ENCODE results near the gene CBL.

The CBL gene

DNA sequence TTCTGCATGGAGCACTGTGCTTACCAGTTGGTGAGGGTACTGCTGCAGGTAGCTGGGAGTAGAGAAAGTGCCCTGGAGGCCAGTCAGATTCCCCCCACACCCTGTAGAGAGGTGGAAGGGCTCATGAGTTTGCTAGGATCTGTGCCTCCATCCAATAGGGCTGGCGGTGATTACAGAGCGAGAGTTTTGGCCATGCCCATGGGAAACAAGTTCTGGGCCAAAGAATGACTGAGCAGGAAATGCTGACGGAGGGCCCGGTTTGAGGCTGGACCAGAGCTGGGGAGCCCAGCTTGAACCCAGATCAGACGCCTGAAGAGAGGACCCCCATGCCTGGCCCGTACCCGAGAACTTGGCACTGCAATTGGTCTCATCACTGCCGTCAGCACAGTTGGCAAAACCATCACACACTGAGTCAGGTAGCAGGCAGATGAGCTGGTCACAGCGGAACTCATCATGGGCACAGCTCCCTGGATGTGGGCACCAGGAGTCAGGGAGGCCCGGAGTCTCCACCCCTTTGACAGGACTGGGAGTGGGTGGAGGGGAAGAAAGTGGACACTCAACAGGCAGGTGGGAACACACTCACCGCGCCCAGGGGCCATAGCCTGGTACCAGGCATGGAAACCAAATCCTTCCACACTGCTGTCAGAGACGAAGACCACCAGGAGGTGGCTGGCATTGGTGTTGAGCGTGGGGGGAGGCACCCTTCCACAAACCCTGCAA is 138.3 kb downstream of the CBL start:
- no peak for DNase-seq (ENCODE audit: low spot score)
- in situ Hi-C loops (cut with MboI; ENCODE audit: low sequenced_read_pairs, unreplicated experiment), result no loop called here
- TF ChIP-seq CTCF (IDR thresholded peaks at IDR 0.05; ENCODE audit: borderline replicate concordance, control extremely low read depth, extremely low read depth, insufficient read depth, missing control alignments), result no peak

- in situ Hi-C loops (cut with MboI; ENCODE audit: low sequenced_read_pairs, unreplicated experiment), result no loop called here
- DNase-seq (ENCODE audit: low spot score), result no peak
- TF ChIP-seq CTCF (IDR thresholded peaks at IDR 0.05; ENCODE audit: borderline replicate concordance, control extremely low read depth, extremely low read depth, insufficient read depth, missing control alignments), result no peak
Measured at GRCh38 chr11:119345685-119346084, 139.5 kb downstream of the CBL start.

DNA sequence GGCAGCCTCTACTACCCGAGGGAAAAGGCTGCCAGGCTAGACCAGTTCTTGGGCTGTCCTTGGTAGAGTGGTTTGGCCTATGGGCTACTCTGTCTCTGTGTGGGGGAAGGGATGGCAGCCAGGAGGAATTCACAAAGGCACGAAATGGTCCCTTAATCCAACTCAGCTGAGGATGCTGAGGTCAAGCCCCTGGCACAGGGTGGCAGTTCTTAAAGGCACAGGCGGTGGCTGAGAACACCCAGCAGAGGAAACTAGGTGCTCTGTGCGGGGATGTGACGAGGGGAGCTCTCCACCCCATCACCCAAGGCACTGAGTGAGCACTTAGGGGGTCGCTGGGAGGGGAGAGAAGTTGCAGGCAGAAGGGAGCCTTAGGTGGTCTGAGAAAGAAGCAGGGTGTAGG is 140.5 kb downstream of the CBL start, which contains the start of gene MFRP:
MFRP (minus strand) TSS at position 101 of the 400 bp plus-strand sequence. CDS start 192 bp downstream, outside the sequence.
- no peak for TF ChIP-seq CTCF (IDR thresholded peaks at IDR 0.05; ENCODE audit: borderline replicate concordance, control extremely low read depth, extremely low read depth, insufficient read depth, missing control alignments)
- no peak for DNase-seq (ENCODE audit: low spot score)
- in situ Hi-C loops (cut with MboI; ENCODE audit: low sequenced_read_pairs, unreplicated experiment), result no loop called here

GRCh38 chr11:119347242-119347641 is 141.1 kb downstream of the CBL start:
- no peak for DNase-seq (ENCODE audit: low spot score)
- TF ChIP-seq CTCF (IDR thresholded peaks at IDR 0.05; ENCODE audit: borderline replicate concordance, control extremely low read depth, extremely low read depth, insufficient read depth, missing control alignments), result no peak

GRCh38 chr11:119347940-119348605 is 141.9 kb downstream of the CBL start:
- DNase-seq (ENCODE audit: low spot score), result no peak
- no peak for TF ChIP-seq CTCF (IDR thresholded peaks at IDR 0.05; ENCODE audit: borderline replicate concordance, control extremely low read depth, extremely low read depth, insufficient read depth, missing control alignments)
- in situ Hi-C loops (cut with MboI; ENCODE audit: low sequenced_read_pairs, unreplicated experiment), result no loop called here

More at GRCh38 chr11:119347242-119347641, 141.1 kb downstream of the CBL start:
- in situ Hi-C loops (cut with MboI; ENCODE audit: low sequenced_read_pairs, unreplicated experiment), result no loop called here

DNA sequence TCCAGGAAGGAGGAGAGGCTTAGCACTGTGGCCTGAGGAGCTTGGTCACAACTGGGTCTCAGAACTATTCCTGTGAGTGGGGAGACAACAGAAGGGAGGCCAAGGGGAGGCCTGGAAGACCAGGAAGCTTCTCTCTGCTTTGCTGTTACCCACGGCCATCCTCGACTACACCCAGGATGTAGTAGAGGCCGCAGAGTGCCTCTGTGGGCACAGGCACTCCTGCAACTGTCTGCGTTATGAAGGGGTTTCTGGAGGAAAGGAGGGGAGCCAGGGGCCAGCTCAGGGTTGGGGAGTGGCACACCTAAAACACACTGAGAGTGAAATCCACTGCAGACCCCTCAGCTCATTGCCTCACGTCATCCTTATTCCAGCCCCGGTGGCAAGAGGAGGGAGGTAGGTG is 144.2 kb downstream of the CBL start:
- no peak for TF ChIP-seq CTCF (IDR thresholded peaks at IDR 0.05; ENCODE audit: borderline replicate concordance, control extremely low read depth, extremely low read depth, insufficient read depth, missing control alignments)
- DNase-seq (ENCODE audit: low spot score), result no peak
- in situ Hi-C loops (cut with MboI; ENCODE audit: low sequenced_read_pairs, unreplicated experiment), result loop anchor here (10.0 kb wide), 1 partner anchor 124 kb away; no protein-coding TSS in a partner anchor
